ENCODE measurements around the gene CALML4. TPM values are rescaled to one million over a fixed set of nuclear protein-coding genes. Genes with fewer than 3 reads are reported as not detected.
A peak's percentile ranks its signal among the peaks of the same experiment; 100 is the strongest.
"Not testable (repeated sequence)": the region's sequence is repeated elsewhere in the genome, so short reads cannot be mapped to it uniquely, and the experiment has no call there.

The CALML4 gene
- 1 to 10 TPM; 6.0 to 7.0 TPM for total RNA-seq

- Mint-ChIP-seq H3K4me1 (ENCODE audit: low read depth) (peaks cover 19% of the 10 kb centered on the region), H3K36me3 (ENCODE audit: insufficient read depth in 2 of 2) (no peaks in the 10 kb centered on the region), H3K27ac (no peak within 1 kb of the TSS), H3K27me3 (ENCODE audit: low read depth) (no peaks in the 10 kb centered on the region), H3K9me3 (no peaks in the 10 kb centered on the region), H3K4me3 (peak within 1 kb of the TSS in 1 of 2 donors; percentile 43)
- no peak for ATAC-seq (replicated peaks in 1 of 2)
- no peak for DNase-seq
These were observed at the start of gene CALML4 for GRCh38 chr15:68204776-68205557. TSS of gene CALML4 (minus strand) at chr15:68205332. CDS start at chr15:68205247, 85 bp downstream.

GRCh38 chr15:68252925-68253534 is 47.9 kb upstream of the CALML4 start:
- Mint-ChIP-seq H3K4me1 (ENCODE audit: low read depth) (no peaks in the 10 kb centered on the region), H3K36me3 (ENCODE audit: insufficient read depth in 2 of 2) (no peaks in the 10 kb centered on the region), H3K4me3 (no peak overlapping the region), H3K9me3 (no peaks in the 10 kb centered on the region), H3K27ac (no peak overlapping the region), H3K27me3 (ENCODE audit: low read depth) (no peaks in the 10 kb centered on the region)
- ATAC-seq (replicated peaks in 1 of 2): peak in 1 of 2 donors; percentile 56
- DNase-seq: peak; percentile 29 to 36

DNA sequence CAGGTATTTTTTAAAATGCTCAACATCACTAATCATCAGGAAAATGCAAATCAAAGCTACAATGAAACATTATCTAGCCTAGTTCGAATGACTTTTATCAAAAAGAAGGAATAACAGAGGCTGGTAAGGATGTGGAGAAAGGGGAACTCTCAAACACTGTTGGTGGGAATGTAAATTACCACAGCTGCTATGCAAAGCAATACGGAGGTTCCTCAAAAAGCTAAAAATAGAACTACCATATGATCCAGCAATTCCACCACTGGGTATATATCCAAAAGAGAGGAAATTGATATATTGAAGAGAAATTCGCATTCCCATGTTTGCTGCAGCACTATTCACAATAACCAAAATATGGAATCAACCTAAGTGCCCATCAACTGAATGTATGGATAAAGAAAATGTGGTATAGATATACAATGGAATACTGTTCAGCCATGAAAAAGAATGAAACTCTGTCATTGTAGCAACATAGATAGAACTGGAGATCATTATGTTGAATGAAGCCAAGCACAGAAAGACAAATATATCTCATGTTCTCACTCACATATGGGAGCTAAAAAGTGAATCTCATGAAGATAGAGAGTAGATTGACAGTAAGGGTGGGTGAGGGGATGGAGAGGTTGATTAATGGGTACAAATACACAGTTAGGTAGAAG is 44.1 kb upstream of the CALML4 start:
- H3K4me1 Mint-ChIP-seq (ENCODE audit: low read depth): no peaks in the 10 kb centered on the region
- H3K4me3 Mint-ChIP-seq: no peak overlapping the region
- peaks cover 0 to 2% of the 10 kb centered on the region in 2 donors for H3K9me3 Mint-ChIP-seq
- peaks cover 6% of the 10 kb centered on the region for H3K27me3 Mint-ChIP-seq (ENCODE audit: low read depth)
- DNase-seq (no peak), ATAC-seq (replicated peaks in 1 of 2) (no peak)
- H3K27ac Mint-ChIP-seq: no peak overlapping the region
- peaks cover under 1 to 3% of the 10 kb centered on the region in 2 donors for H3K36me3 Mint-ChIP-seq (ENCODE audit: insufficient read depth in 2 of 2)

- Mint-ChIP-seq H3K36me3 (ENCODE audit: insufficient read depth in 2 of 2) (peaks cover 7 to 8% of the 10 kb centered on the region in 2 donors), H3K4me3 (no peak overlapping the region), H3K9me3 (peaks cover 2 to 3% of the 10 kb centered on the region in 2 donors), H3K4me1 (ENCODE audit: low read depth) (no peaks in the 10 kb centered on the region), H3K27ac (no peak overlapping the region), H3K27me3 (ENCODE audit: low read depth) (peaks cover 6% of the 10 kb centered on the region)
- DNase-seq: no peak
- ATAC-seq (replicated peaks in 1 of 2): no peak
These were observed 39.1 kb upstream of the CALML4 start for GRCh38 chr15:68244235-68244634.

DNA sequence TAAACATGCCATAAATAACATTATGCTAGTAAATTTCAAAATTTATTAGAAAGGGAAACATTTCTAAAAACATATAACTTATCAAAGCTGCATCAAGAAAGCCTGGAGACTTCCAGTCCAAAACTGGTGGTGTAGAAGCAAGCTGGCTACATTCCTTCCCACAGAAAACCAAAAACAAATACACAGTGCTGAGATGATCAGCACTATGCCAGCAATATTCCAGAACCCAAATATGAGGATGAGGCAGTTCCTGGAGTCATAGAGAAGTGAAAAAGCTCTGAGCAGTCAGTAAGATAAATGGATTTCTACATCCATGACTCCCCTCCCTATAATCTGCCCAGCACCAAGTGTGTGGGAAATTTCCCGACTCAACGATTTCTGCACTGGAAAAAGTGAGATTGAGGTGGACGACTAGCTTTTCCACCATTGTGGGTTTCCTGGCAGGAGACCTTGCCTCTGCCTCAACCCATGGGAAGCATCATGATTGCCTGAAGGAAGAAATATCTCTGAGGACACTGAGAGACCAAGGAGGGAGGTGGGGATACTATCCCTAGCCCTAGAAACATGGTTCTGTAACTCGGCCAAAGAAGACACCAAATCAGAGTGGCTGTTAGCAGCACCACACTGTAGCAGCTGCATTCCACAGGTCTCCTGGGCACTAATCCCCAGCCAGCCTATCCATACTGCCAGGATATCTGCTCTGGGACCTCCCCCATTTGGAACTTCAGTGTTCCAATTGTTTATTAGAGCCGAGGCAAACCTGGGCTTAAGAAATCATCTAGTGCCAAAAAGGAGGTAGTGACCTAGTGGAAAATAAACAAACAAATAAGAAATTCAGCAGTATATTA is 36.2 kb upstream of the CALML4 start:
- H3K27ac Mint-ChIP-seq: no peak overlapping the region
- peaks cover 2 to 3% of the 10 kb centered on the region in 2 donors for H3K9me3 Mint-ChIP-seq
- no peak for ATAC-seq (replicated peaks in 1 of 2)
- H3K4me1 Mint-ChIP-seq (ENCODE audit: low read depth): no peaks in the 10 kb centered on the region
- no peaks in the 10 kb centered on the region for H3K27me3 Mint-ChIP-seq (ENCODE audit: low read depth)
- H3K4me3 Mint-ChIP-seq: no peak overlapping the region
- H3K36me3 Mint-ChIP-seq (ENCODE audit: insufficient read depth in 2 of 2): peaks cover 7 to 8% of the 10 kb centered on the region in 2 donors
- no peak for DNase-seq

DNA sequence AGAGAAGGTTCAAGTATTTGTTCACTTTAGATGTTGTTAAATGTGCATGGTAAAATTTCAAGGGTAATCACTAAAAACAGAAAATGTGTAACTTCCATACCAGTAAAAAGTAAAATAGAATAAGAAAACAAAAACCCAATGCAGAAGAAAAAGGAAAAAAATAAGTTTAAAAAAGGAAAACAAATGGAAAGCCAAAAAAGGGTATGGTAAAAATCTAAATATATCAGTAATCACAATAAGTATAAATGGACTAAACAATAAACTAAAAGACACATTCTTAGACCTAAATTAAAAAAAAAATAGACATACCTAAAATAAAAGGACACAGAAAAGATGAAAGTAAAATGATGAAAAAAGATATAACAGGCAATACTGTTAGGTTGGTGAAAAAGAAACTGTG is 33.9 kb upstream of the CALML4 start:
- Mint-ChIP-seq H3K36me3 (ENCODE audit: insufficient read depth in 2 of 2) (peaks cover 5% of the 10 kb centered on the region in 2 donors), H3K4me3 (no peak overlapping the region), H3K9me3 (peaks cover 0 to 3% of the 10 kb centered on the region in 2 donors), H3K4me1 (ENCODE audit: low read depth) (no peaks in the 10 kb centered on the region), H3K27me3 (ENCODE audit: low read depth) (no peaks in the 10 kb centered on the region), H3K27ac (no peak overlapping the region)
- ATAC-seq (replicated peaks in 1 of 2) (no peak), DNase-seq (no peak)

- Mint-ChIP-seq H3K27ac (no peak overlapping the region), H3K9me3 (no peaks in the 10 kb centered on the region), H3K36me3 (ENCODE audit: insufficient read depth in 2 of 2) (no peaks in the 10 kb centered on the region), H3K27me3 (ENCODE audit: low read depth) (no peaks in the 10 kb centered on the region), H3K4me1 (ENCODE audit: low read depth) (peaks cover 18% of the 10 kb centered on the region), H3K4me3 (no peak overlapping the region)
- no peak for ATAC-seq (replicated peaks in 1 of 2)
- no peak for DNase-seq
These were observed 29.9 kb upstream of the CALML4 start for GRCh38 chr15:68235022-68235421.

DNA sequence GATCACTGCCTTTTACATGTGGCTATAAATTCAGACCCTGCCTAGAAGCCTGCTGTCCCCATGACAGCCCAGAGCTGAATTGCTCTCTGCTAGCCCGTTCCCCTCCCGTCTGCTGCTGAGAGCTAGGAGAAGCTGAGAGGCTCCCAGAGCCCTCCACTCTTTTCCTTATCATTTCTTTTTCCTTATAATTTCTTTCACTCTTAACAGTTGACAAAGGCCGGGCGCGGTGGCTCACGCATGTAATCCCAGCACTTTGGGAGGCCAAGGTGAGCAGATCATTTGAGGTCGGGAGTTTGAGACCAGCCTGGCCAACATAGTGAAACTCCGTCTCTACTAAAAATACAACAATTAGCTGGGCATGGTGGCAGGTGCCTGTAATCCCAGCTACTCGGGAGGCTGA is 29.4 kb upstream of the CALML4 start:
- ATAC-seq (replicated peaks in 1 of 2); H3K27ac Mint-ChIP-seq; H3K36me3 Mint-ChIP-seq (ENCODE audit: insufficient read depth in 2 of 2); DNase-seq; H3K27me3 Mint-ChIP-seq (ENCODE audit: low read depth); H3K4me3 Mint-ChIP-seq; H3K9me3 Mint-ChIP-seq: not testable (repeated sequence)
- peaks cover 22% of the 10 kb centered on the region for H3K4me1 Mint-ChIP-seq (ENCODE audit: low read depth)

GRCh38 chr15:68234060-68234459 is 28.9 kb upstream of the CALML4 start:
- DNase-seq: no peak
- ATAC-seq (replicated peaks in 1 of 2): no peak
- Mint-ChIP-seq H3K36me3 (ENCODE audit: insufficient read depth in 2 of 2) (no peaks in the 10 kb centered on the region), H3K9me3 (no peaks in the 10 kb centered on the region), H3K27me3 (ENCODE audit: low read depth) (no peaks in the 10 kb centered on the region), H3K4me1 (ENCODE audit: low read depth) (peaks cover 22% of the 10 kb centered on the region), H3K27ac (no peak overlapping the region), H3K4me3 (no peak overlapping the region)

DNA sequence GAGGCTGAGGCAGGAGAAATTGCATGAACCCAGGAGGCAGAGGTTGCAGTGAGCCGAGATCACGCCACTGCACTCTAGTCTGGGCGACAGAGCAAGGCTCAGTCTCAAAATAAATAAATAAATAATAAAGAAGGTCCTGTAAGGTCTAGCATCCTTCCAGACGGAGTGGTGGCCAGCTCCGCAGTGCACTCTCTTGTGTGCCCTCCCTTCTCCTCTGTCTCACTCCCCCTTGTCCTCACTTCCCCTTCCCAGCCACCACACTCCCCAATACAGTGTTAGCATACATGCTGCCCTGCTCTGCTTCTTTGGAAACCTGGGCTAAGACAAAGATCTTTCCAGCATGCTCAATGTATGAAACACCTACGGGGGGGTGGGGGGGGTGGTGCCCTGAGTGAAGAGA is 27.8 kb upstream of the CALML4 start:
- no peak for DNase-seq
- Mint-ChIP-seq H3K4me1 (ENCODE audit: low read depth) (peaks cover 32% of the 10 kb centered on the region), H3K4me3 (no peak overlapping the region), H3K36me3 (ENCODE audit: insufficient read depth in 2 of 2) (peaks cover 0 to 5% of the 10 kb centered on the region in 2 donors), H3K27me3 (ENCODE audit: low read depth) (no peaks in the 10 kb centered on the region), H3K27ac (no peak overlapping the region), H3K9me3 (no peaks in the 10 kb centered on the region)
- no peak for ATAC-seq (replicated peaks in 1 of 2)

DNA sequence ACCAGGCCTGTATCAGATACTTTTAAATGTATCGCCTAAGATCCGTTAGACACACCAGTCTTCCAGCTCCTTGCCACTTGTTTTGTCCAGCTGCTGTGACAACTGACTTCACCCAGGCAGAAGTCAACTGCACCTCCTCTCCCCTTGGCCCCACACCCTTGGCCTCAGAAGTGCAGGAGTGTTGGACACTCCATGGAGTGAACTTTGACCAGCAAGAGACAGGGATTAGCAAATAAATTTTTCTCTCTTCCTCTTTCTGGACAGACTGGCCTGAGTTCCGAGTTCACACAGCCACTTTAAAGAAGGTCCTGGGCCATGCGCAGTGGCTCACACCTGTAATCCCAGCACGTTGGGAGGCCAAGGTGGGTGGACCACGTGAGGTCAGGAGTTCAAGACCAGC is 27.3 kb upstream of the CALML4 start:
- Mint-ChIP-seq H3K4me3 (no peak overlapping the region), H3K9me3 (no peaks in the 10 kb centered on the region), H3K4me1 (ENCODE audit: low read depth) (peaks cover 36% of the 10 kb centered on the region), H3K27ac (no peak overlapping the region), H3K36me3 (ENCODE audit: insufficient read depth in 2 of 2) (peaks cover 0 to 5% of the 10 kb centered on the region in 2 donors), H3K27me3 (ENCODE audit: low read depth) (no peaks in the 10 kb centered on the region)
- ATAC-seq (replicated peaks in 1 of 2): no peak
- no peak for DNase-seq

DNA sequence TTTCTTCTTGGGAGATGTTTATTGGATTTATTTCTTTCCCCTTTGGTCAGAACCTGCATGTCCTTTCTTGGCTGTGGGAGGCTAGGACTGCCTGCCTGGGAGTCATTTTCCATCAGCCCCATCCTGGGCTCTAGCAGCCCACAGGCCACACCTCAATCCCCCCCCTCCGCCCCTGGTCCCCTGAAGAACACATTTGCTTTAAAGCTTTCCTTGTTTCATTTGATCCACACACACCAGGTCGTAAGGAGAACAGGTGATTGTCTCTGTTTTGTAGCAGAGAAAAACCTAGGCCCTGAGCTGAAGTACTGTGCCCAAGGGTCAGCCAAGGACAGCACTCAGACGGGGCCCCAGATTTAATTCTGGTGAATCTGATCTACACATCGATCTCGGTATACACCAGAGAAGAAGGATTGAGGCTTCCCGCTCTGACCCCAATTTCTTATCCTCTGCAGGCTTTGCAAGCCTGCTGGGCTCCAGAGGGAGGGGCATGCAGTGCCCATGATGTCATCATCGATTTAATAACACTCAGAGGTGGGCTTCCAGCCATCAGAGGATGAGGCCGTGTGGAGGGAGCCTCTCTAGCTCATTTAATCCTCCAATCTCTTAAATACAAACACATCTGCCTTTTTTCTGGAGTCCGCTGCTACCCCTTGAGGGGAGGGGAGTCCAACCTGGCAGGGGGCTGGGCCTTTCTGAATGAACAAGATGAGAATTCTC is 26.1 kb upstream of the CALML4 start:
- DNase-seq: no peak
- peaks cover 0 to 5% of the 10 kb centered on the region in 2 donors for H3K36me3 Mint-ChIP-seq (ENCODE audit: insufficient read depth in 2 of 2)

More for the DNA sequence above, 26.1 kb upstream of the CALML4 start:
- H3K4me3 Mint-ChIP-seq: peak overlapping the region; percentile 94 to 97
- no peaks in the 10 kb centered on the region for H3K9me3 Mint-ChIP-seq
- no peak for ATAC-seq (replicated peaks in 1 of 2)
- no peak overlapping the region for H3K27ac Mint-ChIP-seq
- peaks cover 48% of the 10 kb centered on the region for H3K4me1 Mint-ChIP-seq (ENCODE audit: low read depth)
- H3K27me3 Mint-ChIP-seq (ENCODE audit: low read depth): no peaks in the 10 kb centered on the region
